Vagina (tissue), 2 donors: ENCODE results near the gene DAPP1. TPM values are rescaled to one million over a fixed set of nuclear protein-coding genes. Genes with fewer than 3 reads are reported as not detected.
A peak's percentile ranks its signal among the peaks of the same experiment; 100 is the strongest.

Experiments
- DNase-seq, 2 donors: peaks; one replicate each; pipeline ENCODE4 v3.0.0-alpha.2; 2017; ENCODE audit errors: extremely low spot score in 2 of 2
- H3K27ac ChIP-seq: fragments of 200-600 bp; sonication (generic); one replicate; pipeline ENCODE4 v1.5.1; 2019
- H3K27me3 ChIP-seq: fragments of 200-600 bp; sonication (generic); one replicate; pipeline ENCODE4 v1.5.1; 2019
- H3K36me3 ChIP-seq, 2 donors: fragments of 200-600 bp; sonication (generic); one replicate each; pipeline ENCODE4 v1.5.1; 2017 to 2019
- H3K4me1 ChIP-seq: fragments of 200-600 bp; sonication (generic); one replicate; pipeline ENCODE4 v1.5.1; 2019
- H3K4me3 ChIP-seq, 2 donors: fragments of 200-600 bp; sonication (generic); 1 replicate in 1 of 2; 2 replicates in 1 of 2; pipeline ENCODE4 v1.5.1; 2016 to 2019
- H3K9me3 ChIP-seq: fragments of 200-600 bp; sonication (generic); one replicate; pipeline ENCODE4 v1.5.1; 2019
- CTCF ChIP-seq, 3 experiments: fragments of 450-650 bp in 2 of 3; fragments of 200-600 bp in 1 of 3; sonication (generic) in 1 of 3; IDR thresholded peaks; one replicate each; pipeline ENCODE4 v1.5.1; 2017 to 2019; ENCODE audit warnings: antibody characterized with exemption in 3 of 3, mild to moderate bottlenecking in 2 of 3, moderate library complexity in 2 of 3
- POLR2A ChIP-seq, 2 donors: fragments of 450-650 bp; IDR thresholded peaks; one replicate each; pipeline ENCODE4 v1.6.1; 2017; ENCODE audit warnings: antibody characterized with exemption in 2 of 2, mild to moderate bottlenecking in 2 of 2, moderate library complexity in 2 of 2
- POLR2AphosphoS5 ChIP-seq, 2 donors: sonication (generic); formaldehyde crosslinking; IDR thresholded peaks; one replicate each; pipeline ENCODE4 v1.9.0; 2017; ENCODE audit warnings: antibody characterized with exemption in 2 of 2, mild to moderate bottlenecking in 2 of 2, low read depth in 1 of 2; ENCODE audit not compliant: insufficient read depth in 1 of 2
- intact Hi-C: fragments of 100-400 bp; cut with DNase I; formaldehyde crosslinking; loops from one replicate; pipeline ENCODE4 v1.15.1; 2023
- total RNA-seq: library from RNA; depleted of rRNA; stranded (reverse); fragments of >200 nt; gene quantifications from one replicate; pipeline ENCODE4 v1.2.3, GENCODE V29; 2016

DAPP1 gene
- total RNA-seq, 1 donor from 2014 or later, result 22.6 TPM

GRCh38 chr4:99886146-99886545 lies 69.5 kb downstream of the DAPP1 start:
- TF ChIP-seq POLR2A (IDR thresholded peaks at IDR 0.05) (no peak), POLR2AphosphoS5 (IDR thresholded peaks at IDR 0.05; ENCODE audit: insufficient read depth in 1 of 2, low read depth in 1 of 2) (no peak), CTCF (IDR thresholded peaks at IDR 0.05) (no peak)
- Histone ChIP-seq H3K4me1 (peaks cover 11% of the 10 kb centered on the region), H3K36me3 (peaks cover 0 to 48% of the 10 kb centered on the region in 2 donors), H3K4me3 (no peak overlapping the region), H3K27ac (no peak overlapping the region), H3K9me3 (no peaks in the 10 kb centered on the region), H3K27me3 (no peaks in the 10 kb centered on the region)
- no peak for DNase-seq
- intact Hi-C loops, result no loop called here

GRCh38 chr4:99887837-99888236 lies 71.2 kb downstream of the DAPP1 start:
- peaks cover 0 to 40% of the 10 kb centered on the region in 2 donors for H3K36me3 ChIP-seq
- no peak for DNase-seq
- no peaks in the 10 kb centered on the region for H3K27me3 ChIP-seq
- intact Hi-C loops, result no loop called here
- no peaks in the 10 kb centered on the region for H3K9me3 ChIP-seq
- H3K4me1 ChIP-seq, result peaks cover 28% of the 10 kb centered on the region
- H3K27ac ChIP-seq, result no peak overlapping the region
- H3K4me3 ChIP-seq, result no peak overlapping the region
- TF ChIP-seq POLR2AphosphoS5 (IDR thresholded peaks at IDR 0.05; ENCODE audit: insufficient read depth in 1 of 2, low read depth in 1 of 2) (no peak), CTCF (IDR thresholded peaks at IDR 0.05) (no peak), POLR2A (IDR thresholded peaks at IDR 0.05) (no peak)

- intact Hi-C loops, result loop anchor here (5.0 kb wide), 1 partner anchor 56 kb away; the partner anchor contains the start of gene DNAJB14
- H3K9me3 ChIP-seq, result no peaks in the 10 kb centered on the region
- no peak for DNase-seq
- TF ChIP-seq CTCF (IDR thresholded peaks at IDR 0.05) (no peak), POLR2AphosphoS5 (IDR thresholded peaks at IDR 0.05; ENCODE audit: insufficient read depth in 1 of 2, low read depth in 1 of 2) (no peak), POLR2A (IDR thresholded peaks at IDR 0.05) (no peak)
- H3K4me3 ChIP-seq, result no peak overlapping the region
- H3K27me3 ChIP-seq, result no peaks in the 10 kb centered on the region
- H3K27ac ChIP-seq, result no peak overlapping the region
- H3K36me3 ChIP-seq, result peaks cover 0 to 11% of the 10 kb centered on the region in 2 donors
- H3K4me1 ChIP-seq, result peaks cover 43% of the 10 kb centered on the region
Observed at GRCh38 chr4:99891351-99891750, 74.7 kb downstream of the DAPP1 start.

- Histone ChIP-seq H3K36me3 (peaks cover 0 to 4% of the 10 kb centered on the region in 2 donors), H3K4me3 (peak overlapping the region; percentile 74 to 90), H3K9me3 (no peaks in the 10 kb centered on the region), H3K27ac (no peak overlapping the region), H3K27me3 (no peaks in the 10 kb centered on the region), H3K4me1 (peaks cover 43% of the 10 kb centered on the region)
- DNase-seq, result no peak
- intact Hi-C loops, result loop anchor here (2.0 to 5.0 kb wide), 2 partner anchors 54 to 330 kb away; partner anchors contain the start of gene DNAJB14
- TF ChIP-seq POLR2AphosphoS5 (IDR thresholded peaks at IDR 0.05; ENCODE audit: insufficient read depth in 1 of 2, low read depth in 1 of 2) (no peak), CTCF (IDR thresholded peaks at IDR 0.05) (no peak)
Observed at GRCh38 chr4:99893029-99893428, 76.4 kb downstream of the DAPP1 start.

- DNase-seq, result no peak
- intact Hi-C loops, result loop anchor here (2.0 to 5.0 kb wide), 2 partner anchors 54 to 331 kb away; partner anchors contain the start of gene DNAJB14
- Histone ChIP-seq H3K4me1 (peaks cover 43% of the 10 kb centered on the region), H3K9me3 (no peaks in the 10 kb centered on the region), H3K36me3 (peaks cover 0 to 4% of the 10 kb centered on the region in 2 donors), H3K27ac (peak overlapping the region; percentile 89), H3K27me3 (no peaks in the 10 kb centered on the region), H3K4me3 (peak overlapping the region; percentile 74 to 90)
- TF ChIP-seq POLR2A (IDR thresholded peaks at IDR 0.05), result no peak
- TF ChIP-seq POLR2AphosphoS5 (IDR thresholded peaks at IDR 0.05; ENCODE audit: insufficient read depth in 1 of 2, low read depth in 1 of 2), result no peak
- TF ChIP-seq CTCF (IDR thresholded peaks at IDR 0.05), result no peak
Observed at GRCh38 chr4:99893839-99894160, 77.2 kb downstream of the DAPP1 start.
